Esophagus squamous epithelium (tissue), 5 donors: ENCODE measurements around the gene SCAPER. TPM values are rescaled to one million over a fixed set of nuclear protein-coding genes. Genes with fewer than 3 reads are reported as not detected.

Source experiments
- DNase-seq: peaks from one replicate; lab custom pipeline; 2025; lab: John Stamatoyannopoulos, UW
- H3K27ac ChIP-seq, 4 donors: fragments of 200-600 bp; sonication (generic); one replicate each; pipeline ENCODE4 v1.5.1; 2016 to 2019; ENCODE audit warnings: mild to moderate bottlenecking in 1 of 4
- H3K27me3 ChIP-seq, 4 donors: fragments of 200-600 bp; sonication (generic); 1 replicate in 3 of 4; 2 replicates in 1 of 4; pipeline versions ENCODE4 v1.5.1 to v1.6.0; 2017 to 2021; ENCODE audit warnings: antibody characterized with exemption in 1 of 4
- H3K36me3 ChIP-seq, 3 donors: fragments of 200-600 bp; sonication (generic); one replicate each; pipeline ENCODE4 v1.5.1; 2016 to 2019
- H3K4me1 ChIP-seq, 3 donors: fragments of 200-600 bp; sonication (generic); one replicate each; pipeline ENCODE4 v1.5.1; 2017 to 2019
- H3K4me3 ChIP-seq, 4 donors: fragments of 200-600 bp; sonication (generic); 1 replicate in 3 of 4; 2 replicates in 1 of 4; pipeline ENCODE4 v1.5.1; 2016 to 2019; ENCODE audit warnings: mild to moderate bottlenecking in 2 of 4, moderate library complexity in 1 of 4
- H3K9me3 ChIP-seq, 3 donors: fragments of 200-600 bp; sonication (generic); one replicate each; pipeline ENCODE4 v1.5.1; 2016 to 2019
- CTCF ChIP-seq, 6 experiments: fragments of 450-650 bp in 4 of 6; fragments of 200-600 bp in 2 of 6; sonication (generic) in 2 of 6; IDR thresholded peaks; one replicate each; pipeline ENCODE4 v1.5.1; 2016 to 2019; ENCODE audit warnings: antibody characterized with exemption in 6 of 6, mild to moderate bottlenecking in 4 of 6, moderate library complexity in 4 of 6
- POLR2A ChIP-seq, 4 donors: fragments of 450-650 bp; IDR thresholded peaks; one replicate each; pipeline ENCODE4 v1.6.1; 2017; ENCODE audit warnings: antibody characterized with exemption in 4 of 4, mild to moderate bottlenecking in 4 of 4, moderate library complexity in 3 of 4
- WGBS, 2 donors: methylation state at CpG; one replicate each; pipeline ENCODE4 v1.1.5; 2018; 5-methylcytosine and 5-hydroxymethylcytosine counted together
- intact Hi-C: fragments of 100-400 bp; cut with DNase I; formaldehyde crosslinking; loops from one replicate; pipeline ENCODE4 v1.15.0; 2022
- total RNA-seq, 4 donors: library from RNA; depleted of rRNA; stranded (reverse); fragments of >200 nt; gene quantifications; one replicate each; pipeline ENCODE4 v1.1.0, GENCODE V29; 2016
- donor health status: DM: yes; HTN: yes; CAD: no.

SCAPER gene
- total RNA-seq, 4 donors from 2014 or later, result 18.3 to 30.1 (median 25.3) TPM

GRCh38 chr15:76483752-76484151, 421.4 kb downstream of the SCAPER start:
- H3K4me3 ChIP-seq, result no peak overlapping the region
- H3K27ac ChIP-seq, result no peak overlapping the region
- intact Hi-C loops, result no loop called here
- TF ChIP-seq POLR2A (IDR thresholded peaks at IDR 0.05) (no peak), CTCF (IDR thresholded peaks at IDR 0.05) (no peak)
- H3K27me3 ChIP-seq, result no peaks in the 10 kb centered on the region
- no peaks in the 10 kb centered on the region for H3K4me1 ChIP-seq
- H3K36me3 ChIP-seq, result no peaks in the 10 kb centered on the region
- WGBS, 2 donors, result 71 to 76% methylated on average over 2 of the region's 2 CpGs
- no peak for DNase-seq
- H3K9me3 ChIP-seq, result peaks cover 0 to 4% (median 0%) of the 10 kb centered on the region in 3 donors

- Histone ChIP-seq H3K9me3 (peaks cover 0 to 4% (median 0%) of the 10 kb centered on the region in 3 donors), H3K4me3 (no peak overlapping the region), H3K27me3 (no peaks in the 10 kb centered on the region), H3K4me1 (no peaks in the 10 kb centered on the region), H3K27ac (no peak overlapping the region), H3K36me3 (no peaks in the 10 kb centered on the region)
- no peak for TF ChIP-seq POLR2A (IDR thresholded peaks at IDR 0.05)
- TF ChIP-seq CTCF (IDR thresholded peaks at IDR 0.05), result no peak
- intact Hi-C loops, result no loop called here
- no peak for DNase-seq
- WGBS, 2 donors, result 80 to 84% methylated on average over 1 of the region's 1 CpG
Observed at GRCh38 chr15:76483018-76483417, 422.1 kb downstream of the SCAPER start.

GRCh38 chr15:76480267-76480666, 424.9 kb downstream of the SCAPER start:
- intact Hi-C loops, result no loop called here

GRCh38 chr15:76470691-76471090, 434.4 kb downstream of the SCAPER start:
- no peak for DNase-seq
- H3K9me3 ChIP-seq, result peaks cover 0 to 12% (median 0%) of the 10 kb centered on the region in 3 donors
- H3K36me3 ChIP-seq, result peaks cover 0 to 37% (median 0%) of the 10 kb centered on the region in 3 donors
- intact Hi-C loops, result no loop called here
- H3K27me3 ChIP-seq, result no peaks in the 10 kb centered on the region
- no peak overlapping the region for H3K27ac ChIP-seq
- H3K4me1 ChIP-seq, result no peaks in the 10 kb centered on the region
- no peak overlapping the region for H3K4me3 ChIP-seq
- no peak for TF ChIP-seq CTCF (IDR thresholded peaks at IDR 0.05)

More at GRCh38 chr15:76480267-76480666, 424.9 kb downstream of the SCAPER start:
- Histone ChIP-seq H3K27me3 (no peaks in the 10 kb centered on the region), H3K4me1 (no peaks in the 10 kb centered on the region), H3K9me3 (no peaks in the 10 kb centered on the region), H3K27ac (no peak overlapping the region), H3K4me3 (no peak overlapping the region), H3K36me3 (no peaks in the 10 kb centered on the region)
- no peak for DNase-seq
- 90 to 93% methylated on average over 3 of the region's 3 CpGs for whole genome bisulfite sequencing, 2 donors
- no peak for TF ChIP-seq CTCF (IDR thresholded peaks at IDR 0.05)
- no peak for TF ChIP-seq POLR2A (IDR thresholded peaks at IDR 0.05)

- DNase-seq, result no peak
- WGBS, 2 donors, result 100% methylated on average over 2 of the region's 2 CpGs
- peaks cover 0 to 37% (median 0%) of the 10 kb centered on the region in 3 donors for H3K36me3 ChIP-seq
- no peak overlapping the region for H3K27ac ChIP-seq
- no peaks in the 10 kb centered on the region for H3K27me3 ChIP-seq
- TF ChIP-seq CTCF (IDR thresholded peaks at IDR 0.05) (no peak), POLR2A (IDR thresholded peaks at IDR 0.05) (no peak)
- H3K9me3 ChIP-seq, result peaks cover 0 to 13% (median 0%) of the 10 kb centered on the region in 3 donors
- no peaks in the 10 kb centered on the region for H3K4me1 ChIP-seq
- H3K4me3 ChIP-seq, result no peak overlapping the region
- intact Hi-C loops, result no loop called here
Observed at GRCh38 chr15:76468722-76469121, 436.4 kb downstream of the SCAPER start.
